Ishikawa (cell line): ENCODE results near the gene PER1.

Experiments
- NFIC ChIP-seq: IDR thresholded peaks from 2 replicates; pipeline ENCODE4 v1.6.1; 2012
- RAD21 ChIP-seq: IDR thresholded peaks from 2 replicates; pipeline ENCODE4 v1.6.1; 2012; ENCODE audit warnings: low read depth
- TAF1 ChIP-seq: IDR thresholded peaks from 2 replicates; pipeline ENCODE4 v1.6.1; 2012; ENCODE audit warnings: low read depth, mild to moderate bottlenecking
- TF ChIP-seq, protein P1 (sequence below): IDR thresholded peaks from 2 replicates; pipeline ENCODE4 v1.6.1; 2012; ENCODE audit warnings: low read depth, mild to moderate bottlenecking
- TF ChIP-seq, protein P2 (sequence below): IDR thresholded peaks from 2 replicates; pipeline ENCODE4 v1.6.1; 2012

DNA sequence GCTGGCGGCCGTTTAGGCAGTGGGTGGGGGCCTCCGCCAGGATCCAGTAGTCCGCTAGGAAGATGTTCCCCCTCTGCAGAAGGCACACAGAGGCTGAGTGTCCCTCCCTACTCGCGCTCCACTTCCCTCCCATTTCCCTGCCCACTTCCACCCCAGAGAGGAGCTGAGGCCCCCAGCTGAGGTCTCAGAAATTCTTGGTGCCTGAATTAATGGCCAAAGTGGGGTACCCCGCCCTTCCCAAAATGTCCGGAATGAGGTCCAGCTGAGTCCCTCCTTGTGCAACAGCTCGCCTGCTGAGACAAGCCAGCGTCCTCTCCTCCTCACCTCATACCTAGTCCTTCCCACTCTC lies 41.8 kb downstream of the PER1 start:
- TF ChIP-seq, protein P1, sequence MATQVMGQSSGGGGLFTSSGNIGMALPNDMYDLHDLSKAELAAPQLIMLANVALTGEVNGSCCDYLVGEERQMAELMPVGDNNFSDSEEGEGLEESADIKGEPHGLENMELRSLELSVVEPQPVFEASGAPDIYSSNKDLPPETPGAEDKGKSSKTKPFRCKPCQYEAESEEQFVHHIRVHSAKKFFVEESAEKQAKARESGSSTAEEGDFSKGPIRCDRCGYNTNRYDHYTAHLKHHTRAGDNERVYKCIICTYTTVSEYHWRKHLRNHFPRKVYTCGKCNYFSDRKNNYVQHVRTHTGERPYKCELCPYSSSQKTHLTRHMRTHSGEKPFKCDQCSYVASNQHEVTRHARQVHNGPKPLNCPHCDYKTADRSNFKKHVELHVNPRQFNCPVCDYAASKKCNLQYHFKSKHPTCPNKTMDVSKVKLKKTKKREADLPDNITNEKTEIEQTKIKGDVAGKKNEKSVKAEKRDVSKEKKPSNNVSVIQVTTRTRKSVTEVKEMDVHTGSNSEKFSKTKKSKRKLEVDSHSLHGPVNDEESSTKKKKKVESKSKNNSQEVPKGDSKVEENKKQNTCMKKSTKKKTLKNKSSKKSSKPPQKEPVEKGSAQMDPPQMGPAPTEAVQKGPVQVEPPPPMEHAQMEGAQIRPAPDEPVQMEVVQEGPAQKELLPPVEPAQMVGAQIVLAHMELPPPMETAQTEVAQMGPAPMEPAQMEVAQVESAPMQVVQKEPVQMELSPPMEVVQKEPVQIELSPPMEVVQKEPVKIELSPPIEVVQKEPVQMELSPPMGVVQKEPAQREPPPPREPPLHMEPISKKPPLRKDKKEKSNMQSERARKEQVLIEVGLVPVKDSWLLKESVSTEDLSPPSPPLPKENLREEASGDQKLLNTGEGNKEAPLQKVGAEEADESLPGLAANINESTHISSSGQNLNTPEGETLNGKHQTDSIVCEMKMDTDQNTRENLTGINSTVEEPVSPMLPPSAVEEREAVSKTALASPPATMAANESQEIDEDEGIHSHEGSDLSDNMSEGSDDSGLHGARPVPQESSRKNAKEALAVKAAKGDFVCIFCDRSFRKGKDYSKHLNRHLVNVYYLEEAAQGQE, result no peak
- no peak for TF ChIP-seq NFIC
- no peak for TF ChIP-seq RAD21
- TF ChIP-seq, protein P2, sequence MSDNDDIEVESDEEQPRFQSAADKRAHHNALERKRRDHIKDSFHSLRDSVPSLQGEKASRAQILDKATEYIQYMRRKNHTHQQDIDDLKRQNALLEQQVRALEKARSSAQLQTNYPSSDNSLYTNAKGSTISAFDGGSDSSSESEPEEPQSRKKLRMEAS, result no peak
- no peak for TF ChIP-seq TAF1
